NCI-H82 treated with DMSO at 0.1 percent for 48 hours (cell line): Measurements from ENCODE around the gene IGSF11.
A peak's percentile ranks its signal among the peaks of the same experiment; 100 is the strongest.
"Not testable (repeated sequence)": the region's sequence is repeated elsewhere in the genome, so short reads cannot be mapped to it uniquely, and the experiment has no call there.

ENCODE experiments used
- DNase-seq: peaks from one replicate; lab custom pipeline; 2025; ENCODE audit not compliant: unreplicated experiment; lab: John Stamatoyannopoulos, UW

Gene IGSF11, protein sequence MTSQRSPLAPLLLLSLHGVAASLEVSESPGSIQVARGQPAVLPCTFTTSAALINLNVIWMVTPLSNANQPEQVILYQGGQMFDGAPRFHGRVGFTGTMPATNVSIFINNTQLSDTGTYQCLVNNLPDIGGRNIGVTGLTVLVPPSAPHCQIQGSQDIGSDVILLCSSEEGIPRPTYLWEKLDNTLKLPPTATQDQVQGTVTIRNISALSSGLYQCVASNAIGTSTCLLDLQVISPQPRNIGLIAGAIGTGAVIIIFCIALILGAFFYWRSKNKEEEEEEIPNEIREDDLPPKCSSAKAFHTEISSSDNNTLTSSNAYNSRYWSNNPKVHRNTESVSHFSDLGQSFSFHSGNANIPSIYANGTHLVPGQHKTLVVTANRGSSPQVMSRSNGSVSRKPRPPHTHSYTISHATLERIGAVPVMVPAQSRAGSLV

DNA sequence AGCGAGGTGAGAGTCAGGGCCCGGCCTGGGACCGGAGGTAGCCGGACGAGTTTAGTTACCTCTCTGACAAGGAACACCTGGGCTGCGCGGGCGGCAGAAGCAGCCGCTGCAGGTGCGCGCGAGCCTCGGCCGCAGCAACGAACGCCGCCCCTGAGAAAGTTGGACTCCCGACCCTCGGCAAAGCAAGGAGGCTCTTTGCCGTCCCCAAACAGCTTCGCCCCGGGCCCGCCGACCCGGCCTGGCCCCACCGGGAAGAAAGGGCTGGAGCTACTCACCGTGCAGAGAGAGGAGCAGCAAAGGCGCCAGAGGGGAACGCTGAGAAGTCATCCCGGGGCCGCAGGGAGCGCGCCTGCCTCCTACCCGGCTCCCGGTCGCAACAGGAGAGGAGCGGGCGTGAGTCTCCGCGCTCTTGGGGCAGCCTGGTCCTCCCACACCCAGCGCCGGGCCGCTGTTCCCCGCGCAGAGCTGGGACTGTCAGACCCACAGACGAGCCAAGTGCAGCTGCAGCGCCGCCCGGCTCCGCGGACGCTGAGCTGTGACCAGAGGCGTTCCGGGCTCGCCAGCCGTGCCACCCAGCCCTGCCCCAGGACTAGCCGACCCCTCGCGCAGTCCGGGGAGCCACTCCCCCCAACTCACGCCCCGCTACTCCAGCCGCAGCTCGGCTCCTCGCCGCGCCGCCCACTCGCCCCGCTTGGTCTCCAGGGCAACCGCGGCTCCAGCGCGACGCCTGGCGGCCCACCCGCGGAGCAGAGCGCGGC, at the start of gene IGSF11:
IGSF11 (minus strand) TSS at position 591 of the 758 bp plus-strand sequence; CDS start at position 327, 264 bp downstream.
- peak; percentile 76 for DNase-seq

DNA sequence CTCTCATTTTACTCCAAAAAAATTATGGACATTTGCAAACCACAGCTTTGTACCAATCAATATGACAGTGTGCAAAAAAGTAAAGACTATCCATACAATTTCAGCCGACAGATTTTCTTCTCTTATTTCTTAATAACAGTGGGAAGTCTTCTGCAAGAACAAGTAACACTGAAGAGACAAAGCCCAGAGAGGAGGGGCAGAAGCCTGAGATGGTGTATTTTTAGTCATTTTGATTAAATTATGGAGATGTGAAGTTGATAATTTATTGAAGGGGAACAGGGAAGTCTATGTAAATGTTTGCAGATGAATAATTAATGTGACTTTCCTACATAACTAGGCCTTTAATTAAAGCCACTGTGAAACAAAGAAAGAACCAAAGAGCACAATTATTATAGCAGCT, 45.7 kb upstream of the IGSF11 start:
- DNase-seq, result no peak

DNA sequence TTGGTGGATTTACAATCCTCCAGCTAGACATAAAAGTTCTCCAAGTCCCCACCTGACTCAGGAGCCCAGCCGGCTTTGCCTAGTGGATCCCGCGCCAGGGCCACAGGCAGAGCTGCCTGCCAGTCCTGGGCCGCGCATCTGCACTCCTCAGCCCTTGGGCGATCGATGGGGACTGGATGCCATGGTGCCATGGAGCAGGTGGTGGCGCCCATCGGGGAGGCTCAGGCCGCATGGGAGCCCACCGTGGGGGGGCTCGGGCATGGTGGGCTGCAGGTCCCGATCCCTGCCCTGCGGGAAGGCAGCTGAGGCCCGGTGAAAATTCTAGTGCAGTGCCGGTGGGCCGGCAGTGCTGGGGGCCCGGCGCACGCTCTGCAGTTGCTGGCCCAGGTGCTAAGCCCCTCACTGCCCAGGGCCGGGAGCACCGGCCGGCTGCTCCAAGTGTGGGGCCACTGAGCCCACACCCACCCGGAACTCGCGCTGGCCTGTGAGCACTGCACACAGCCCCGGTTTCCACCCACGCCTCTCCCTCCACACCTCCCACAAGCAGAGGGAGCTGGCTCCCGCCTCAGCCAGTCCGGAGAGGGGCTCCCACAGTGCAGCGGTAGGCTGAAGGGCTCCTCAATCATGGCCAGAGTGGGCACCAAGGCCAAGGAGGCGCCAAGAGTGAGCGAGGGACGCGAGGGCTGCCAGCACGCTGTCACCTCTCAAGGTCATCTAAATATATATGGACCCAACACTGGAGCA, 38.8 kb upstream of the IGSF11 start:
- no peak for DNase-seq

DNA sequence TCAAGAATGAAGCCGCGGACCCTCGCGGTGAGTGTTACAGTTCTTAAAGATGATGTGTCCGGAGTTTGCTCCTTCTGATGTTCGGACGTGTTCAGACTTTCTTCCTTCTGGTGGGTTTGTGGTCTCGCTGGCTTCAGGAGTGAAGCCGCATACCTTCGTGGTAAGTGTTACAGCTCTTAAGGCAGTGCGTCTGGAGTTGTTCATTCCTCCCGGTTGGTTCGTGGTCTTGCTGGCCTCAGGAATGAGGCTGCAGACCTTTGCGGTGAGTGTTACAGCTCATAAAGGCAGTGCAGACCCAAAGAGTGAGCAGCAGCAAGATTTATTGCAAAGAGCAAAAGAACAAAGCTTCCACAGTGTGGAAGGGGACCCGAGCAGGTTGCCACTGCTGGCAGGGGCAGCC, 37.8 kb upstream of the IGSF11 start:
- DNase-seq, result not testable (repeated sequence)

DNA sequence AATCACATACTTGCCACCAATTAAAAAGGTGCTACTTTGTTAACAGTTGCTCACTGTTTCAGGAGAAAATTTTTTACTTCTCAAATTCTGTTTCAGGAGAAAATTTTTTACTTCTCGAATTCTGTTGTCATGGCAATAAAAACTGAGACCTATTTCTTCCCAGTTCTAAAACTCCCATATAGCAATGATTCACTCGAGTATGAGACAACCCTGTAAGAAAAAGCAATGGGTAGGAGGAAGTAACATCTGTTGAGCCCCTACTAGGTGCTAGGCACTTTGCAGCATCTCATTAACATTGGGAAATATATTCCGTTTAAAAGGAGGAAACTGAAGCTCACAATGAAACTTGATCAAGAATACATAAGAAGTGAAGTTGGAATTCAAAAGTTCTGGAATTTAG, 35.1 kb upstream of the IGSF11 start:
- no peak for DNase-seq

DNA sequence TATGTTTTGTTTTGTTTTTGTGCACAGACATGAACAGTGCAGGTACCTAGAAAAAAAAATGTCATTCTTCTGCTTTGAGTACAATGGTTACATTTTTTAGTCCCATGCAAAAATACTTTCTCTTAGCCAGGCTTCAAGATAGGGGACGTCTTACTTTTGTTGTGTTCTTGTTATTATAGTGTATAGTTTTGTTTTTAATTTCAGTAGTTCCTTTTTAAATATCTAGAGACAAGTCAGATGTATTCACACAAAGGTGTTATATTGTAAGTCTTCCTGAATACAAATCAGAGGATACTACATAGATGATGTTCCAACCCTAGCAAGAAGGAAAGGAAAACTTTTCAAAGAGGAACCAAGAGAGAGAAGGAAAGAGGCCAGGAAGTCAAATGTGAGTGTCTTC, 28.8 kb upstream of the IGSF11 start:
- no peak for DNase-seq

DNA sequence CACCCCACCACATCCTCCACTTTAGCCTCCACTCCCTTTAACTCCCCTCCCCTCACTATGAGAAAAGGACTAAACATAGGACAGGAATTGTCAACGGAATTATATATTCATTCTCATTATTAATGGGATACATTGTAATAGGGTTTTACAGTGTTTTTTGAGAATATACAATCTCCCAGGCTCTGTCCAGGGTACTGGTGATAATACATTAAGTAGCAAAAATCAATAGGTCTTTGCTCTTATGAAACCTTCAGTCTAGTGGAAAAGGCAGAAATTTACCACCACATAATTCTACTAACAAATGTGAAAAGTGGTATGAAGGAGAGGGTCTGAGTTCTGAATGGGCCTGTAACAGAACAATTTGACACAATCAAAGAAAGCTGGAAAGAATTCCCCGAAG, 28.2 kb upstream of the IGSF11 start:
- no peak for DNase-seq

DNA sequence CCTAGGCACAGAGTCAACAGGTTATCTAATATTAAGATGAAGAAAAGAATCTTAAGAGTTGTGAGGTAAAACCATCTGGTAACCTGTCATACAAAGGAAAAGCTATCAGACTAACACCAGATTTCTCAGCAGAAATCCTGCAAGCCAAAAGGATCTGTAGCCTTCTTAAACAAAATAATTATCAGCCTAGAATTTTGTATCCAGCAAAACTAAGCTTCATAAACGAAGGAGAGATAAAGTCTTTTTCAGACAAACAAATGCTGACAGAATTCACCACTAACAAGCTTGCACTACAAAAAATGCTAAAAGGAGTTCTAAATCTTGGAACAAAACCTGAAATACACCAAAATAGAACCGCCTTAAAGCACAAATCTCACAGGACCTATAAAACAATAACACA, 9.9 kb upstream of the IGSF11 start:
- no peak for DNase-seq

DNA sequence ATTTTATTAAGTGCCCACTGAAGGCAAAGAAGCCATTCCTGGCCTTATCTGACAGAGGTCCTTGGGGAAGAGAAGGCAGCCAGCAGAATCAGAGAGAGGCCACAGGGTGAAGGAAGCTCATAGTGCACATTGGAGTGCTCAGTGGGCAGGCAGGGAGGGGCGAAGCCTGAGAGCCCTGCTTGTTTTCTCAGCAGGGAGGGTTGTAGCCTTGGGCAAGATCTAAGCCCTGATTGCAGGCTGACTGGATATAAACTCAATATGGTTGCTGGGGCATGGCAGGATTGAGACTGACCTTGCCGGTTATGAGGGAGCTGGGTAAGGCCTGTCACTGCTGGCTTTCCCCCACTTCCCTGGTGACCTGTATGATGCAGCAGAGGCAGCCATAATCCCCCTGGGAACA, 7.5 kb upstream of the IGSF11 start:
- DNase-seq, result no peak

DNA sequence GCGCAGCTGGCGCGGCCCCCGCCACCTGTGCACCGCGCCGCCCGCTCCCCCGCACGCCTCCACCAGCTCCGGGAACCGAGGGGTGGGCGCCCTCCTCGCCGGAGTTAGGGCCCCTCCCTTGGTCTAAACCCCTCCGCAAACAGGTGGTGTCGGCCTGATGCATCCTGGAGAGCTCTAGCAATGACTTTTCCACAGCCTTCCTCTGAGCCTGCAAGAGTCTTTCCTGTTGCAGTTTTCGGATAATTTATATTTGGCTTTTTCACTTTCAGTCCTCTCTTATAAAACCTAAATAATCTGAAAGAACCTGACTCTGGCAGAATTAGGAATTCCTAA, 334 bp upstream of the IGSF11 start:
- no peak for DNase-seq

DNA sequence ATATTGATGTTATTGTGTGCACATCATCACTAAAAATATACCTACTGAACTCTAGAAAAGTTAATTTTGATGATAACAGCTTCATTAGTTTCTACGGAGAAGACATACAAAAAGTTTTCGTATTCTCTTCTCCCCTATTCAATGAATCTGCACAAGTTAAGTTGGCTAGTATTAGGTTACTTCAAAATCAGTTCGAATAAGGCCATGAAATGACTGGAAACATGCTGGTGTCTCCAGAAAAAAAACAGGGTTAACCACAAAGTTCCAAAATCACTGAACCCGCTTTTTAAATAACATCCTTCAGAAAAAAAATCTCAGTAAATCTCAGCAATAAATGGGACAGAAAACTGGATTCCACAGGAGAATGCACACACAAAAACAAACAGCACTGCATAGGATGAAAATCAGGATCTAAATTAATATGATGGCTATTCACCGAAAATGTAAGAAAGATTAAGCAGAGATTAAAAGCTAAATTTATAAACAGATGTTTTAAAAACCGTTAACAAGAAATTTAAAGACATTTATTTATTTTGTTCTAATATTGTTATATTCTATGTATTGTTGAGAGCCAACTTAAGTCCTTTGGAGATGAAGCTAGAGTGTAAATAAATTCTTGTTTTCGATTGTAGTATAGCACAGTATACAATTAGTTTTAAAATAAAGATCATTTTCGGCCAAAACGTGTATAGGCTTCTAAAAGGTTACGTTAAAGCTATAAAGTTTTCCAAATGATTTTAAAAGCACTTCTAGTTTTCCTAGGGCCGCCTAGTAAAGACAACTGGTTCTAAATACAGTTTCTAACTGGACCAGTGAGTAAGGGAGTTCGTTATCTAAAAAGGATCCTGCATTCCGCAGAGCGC, 1.0 kb downstream of the IGSF11 start:
- DNase-seq, result no peak

DNA sequence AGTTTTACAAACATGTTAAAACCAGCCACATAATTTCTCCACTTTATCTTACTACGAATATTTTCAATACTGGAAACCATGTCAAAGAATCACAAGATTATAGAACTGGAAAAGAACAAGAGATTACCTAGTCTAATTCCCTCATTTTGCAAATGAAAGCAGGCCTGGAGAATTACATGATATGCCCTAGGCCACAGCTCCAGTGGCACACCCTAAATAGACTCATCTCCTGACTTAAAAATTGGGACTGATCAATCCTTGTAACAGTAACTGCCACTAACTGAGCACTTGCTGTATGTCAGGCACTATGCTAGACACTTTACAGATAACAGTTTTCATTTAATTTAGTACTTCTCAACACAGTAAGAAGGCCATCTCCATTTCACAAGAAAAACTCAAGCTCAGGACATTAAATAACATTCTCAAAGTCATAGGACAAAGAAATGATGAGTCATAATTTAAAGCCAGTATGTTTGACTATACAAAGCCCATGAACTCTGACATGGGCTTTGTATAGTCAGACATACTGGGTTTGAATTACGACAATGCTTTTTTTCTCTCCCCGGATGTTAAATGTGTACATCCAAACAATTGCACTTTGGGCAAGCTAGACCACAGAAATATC, 9.4 kb downstream of the IGSF11 start:
- peak; percentile 46 for DNase-seq

DNA sequence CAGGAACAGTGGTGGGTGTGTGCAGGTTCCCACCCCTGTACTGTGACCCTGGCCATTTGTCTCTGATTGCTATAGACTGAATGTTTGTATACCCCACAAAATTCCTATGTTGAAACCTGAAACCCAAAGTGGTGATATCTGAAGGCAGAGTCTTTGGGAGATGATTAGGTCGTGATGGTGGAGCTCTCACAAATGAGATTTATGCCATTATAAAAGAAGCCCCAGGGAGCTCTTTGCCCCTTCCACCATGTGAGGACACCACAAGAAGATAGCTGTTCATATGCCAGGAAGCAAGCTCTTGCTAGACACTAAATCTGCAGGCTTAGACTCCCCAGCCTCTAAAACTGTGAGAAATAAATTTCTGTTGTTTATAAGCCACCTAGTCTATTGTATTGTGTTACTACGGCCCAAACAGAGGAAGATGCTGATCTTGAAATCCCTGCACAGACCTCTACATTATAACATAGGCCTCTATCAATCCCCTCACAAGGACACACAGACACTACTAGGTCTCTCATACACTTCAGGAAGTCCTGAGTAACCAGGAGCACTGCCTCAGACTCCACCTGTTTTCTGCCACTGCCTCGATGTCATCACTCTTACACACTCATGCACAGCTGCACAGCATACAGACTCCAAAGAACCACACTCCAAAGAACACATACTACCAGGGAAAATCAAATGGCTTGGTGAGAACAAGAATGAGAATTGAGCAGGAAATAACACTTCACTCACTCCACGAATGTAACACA, 14.7 kb downstream of the IGSF11 start:
- no peak for DNase-seq

DNA sequence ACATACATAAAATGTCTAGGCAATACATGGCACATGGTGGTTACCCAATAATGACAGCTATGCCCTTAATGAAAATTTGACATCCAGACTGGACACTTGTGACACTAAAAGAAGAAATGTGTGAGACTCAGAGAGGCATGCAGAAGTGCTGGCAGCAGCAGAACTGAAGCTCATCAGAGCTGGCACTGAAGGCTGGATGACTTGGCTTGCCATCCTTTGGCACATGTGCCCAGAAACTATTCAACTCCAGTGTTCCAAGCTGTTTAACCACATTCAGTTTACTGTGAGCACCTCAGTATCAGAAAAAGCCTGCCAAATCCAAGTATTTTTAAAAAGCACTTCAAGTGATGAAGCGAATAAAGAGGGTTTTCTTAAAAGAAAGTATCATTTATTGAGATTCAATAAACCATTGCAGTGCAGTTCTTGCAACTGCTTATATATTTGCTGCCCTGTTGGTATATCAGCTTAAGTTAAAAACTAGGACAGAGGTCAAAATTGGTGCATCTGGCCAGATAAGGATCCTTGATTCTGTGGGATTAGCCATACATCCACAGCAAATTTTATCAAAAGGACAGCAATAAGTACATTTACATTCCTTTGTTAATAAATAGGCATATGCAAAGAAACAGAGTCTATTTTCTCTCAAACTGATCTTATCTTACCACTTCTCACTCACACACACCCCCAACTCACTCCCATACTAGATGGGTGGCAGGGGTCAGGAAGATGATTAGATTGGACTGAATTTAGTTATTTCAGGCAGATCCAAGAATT, 15.8 kb downstream of the IGSF11 start:
- no peak for DNase-seq

DNA sequence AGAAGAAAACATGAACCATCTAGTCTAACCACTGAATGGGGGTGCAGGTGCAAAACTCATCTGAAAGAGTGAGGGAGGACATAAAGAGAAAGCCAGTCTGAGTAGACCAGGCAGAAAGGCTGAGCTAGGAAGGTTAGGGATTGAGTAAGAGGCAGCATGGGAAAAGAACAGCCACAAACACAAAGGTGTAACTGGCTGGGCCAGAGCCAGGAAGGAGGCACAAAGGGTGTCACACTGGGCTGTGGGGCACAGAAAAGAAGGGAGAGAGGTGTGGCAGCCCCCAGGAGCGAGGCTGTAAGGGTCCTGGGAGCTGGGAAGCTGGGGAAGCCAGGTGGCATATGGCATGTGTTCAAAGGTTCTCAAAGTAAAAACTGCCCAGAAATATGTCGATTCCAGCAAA, 18.7 kb downstream of the IGSF11 start:
- DNase-seq, result no peak

DNA sequence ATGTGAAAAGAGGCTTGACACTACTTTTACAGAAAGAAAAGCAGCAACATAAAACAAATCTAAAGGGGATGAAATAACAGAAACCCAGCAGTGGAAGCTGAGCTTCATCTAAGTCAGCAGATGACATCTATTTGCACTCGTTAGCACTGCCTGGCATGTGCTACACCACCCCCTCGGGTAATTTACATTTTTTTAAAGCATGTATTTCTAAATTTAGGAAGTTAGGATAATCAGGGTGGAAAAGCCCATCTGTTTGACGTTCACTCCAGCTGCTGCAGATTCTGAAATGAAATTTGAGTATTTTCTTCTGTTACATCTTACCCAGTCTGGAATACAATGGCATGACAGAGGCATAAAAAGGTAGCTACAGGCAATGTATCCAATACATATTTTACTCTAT, 20.7 kb downstream of the IGSF11 start:
- DNase-seq, result no peak

DNA sequence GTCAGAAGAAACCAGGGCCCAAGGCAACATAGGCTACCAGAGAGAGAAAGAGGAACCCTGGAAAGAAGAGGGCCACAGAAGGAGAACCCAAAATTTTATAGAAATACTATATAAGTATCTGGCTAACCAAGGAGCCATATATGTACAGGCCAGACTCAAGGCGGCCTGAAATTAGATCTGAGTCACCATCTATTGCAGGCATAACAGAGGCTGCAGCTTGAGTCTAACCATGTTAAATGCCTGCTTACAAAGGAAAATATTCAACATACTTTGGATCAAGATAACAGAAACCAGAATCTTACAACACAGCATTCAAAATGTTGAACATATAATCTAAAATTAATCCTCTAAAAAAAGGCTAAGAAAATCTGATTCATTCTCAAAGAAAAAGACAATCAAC, 23.1 kb downstream of the IGSF11 start:
- DNase-seq, result no peak

DNA sequence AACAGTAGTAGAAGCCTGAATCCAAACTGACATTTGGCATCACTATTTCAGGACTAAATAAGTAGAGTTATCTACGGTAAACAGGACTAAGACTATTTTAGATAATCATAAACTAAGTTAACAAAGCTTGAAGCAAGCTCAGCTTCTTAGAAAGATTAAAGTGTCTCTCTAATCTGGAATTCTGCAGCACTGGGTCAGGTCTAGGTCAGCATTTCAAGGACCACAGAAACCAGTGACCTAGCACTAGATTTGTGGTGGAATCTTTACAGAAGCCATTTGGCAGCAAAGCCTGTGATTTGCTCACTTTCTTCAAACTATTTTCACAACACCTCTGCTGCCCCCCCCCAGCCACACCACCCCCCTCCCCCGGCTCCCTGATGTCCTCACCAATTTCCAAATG, 37.5 kb downstream of the IGSF11 start:
- no peak for DNase-seq

DNA sequence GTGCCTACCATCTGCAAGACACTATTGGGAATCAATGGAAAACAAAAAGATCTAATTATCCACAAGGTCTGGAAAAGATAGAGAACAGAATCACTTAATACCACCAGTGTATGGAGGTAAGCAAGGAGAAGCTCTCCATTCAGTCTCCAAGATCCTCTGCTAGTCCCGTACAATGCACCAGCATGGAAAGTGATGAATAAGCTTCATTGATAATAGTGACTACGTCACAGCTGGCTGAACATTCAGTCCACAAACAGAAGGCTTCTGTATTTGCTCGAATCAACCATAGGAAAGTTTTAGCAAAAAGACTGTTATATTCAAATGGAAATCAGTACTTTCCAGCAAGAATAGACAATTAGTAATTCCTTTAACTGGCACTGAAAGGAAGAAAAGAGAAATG, 42.9 kb downstream of the IGSF11 start:
- DNase-seq, result no peak
